ENCODE results near the gene RAB8A.

RAB8A gene

DNA sequence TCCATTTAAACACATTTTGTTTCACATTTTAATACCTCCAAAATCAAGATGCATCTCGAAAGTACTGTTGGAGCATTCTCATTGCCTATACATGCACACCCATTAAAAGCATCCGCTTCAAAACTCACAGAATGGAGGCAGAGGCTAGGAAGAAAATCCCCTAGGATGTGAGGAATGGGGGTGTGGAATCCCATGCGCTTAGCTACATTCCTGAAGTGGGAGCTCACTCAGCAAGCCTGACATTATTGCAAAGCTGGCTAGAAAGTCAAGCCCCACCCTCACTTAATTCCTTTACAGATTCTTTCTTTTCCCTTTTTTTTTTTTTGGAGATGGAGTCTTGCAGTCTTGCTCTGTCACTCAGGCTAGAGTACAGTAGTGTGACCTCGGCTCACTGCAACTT is 68.9 kb downstream of the RAB8A start:
- DNase-seq (ENCODE audit: low read depth) = no peak
